CD8-positive, alpha-beta memory T cell (primary cell): ENCODE results near the gene CARD9. TPM values are rescaled to one million over a fixed set of nuclear protein-coding genes. Genes with fewer than 3 reads are reported as not detected.

ENCODE experiments used
- CTCF ChIA-PET: fragments of 350-600 bp; sonication (Branson Sonifier 250); formaldehyde crosslinking; loops from one replicate; lab custom pipeline; 2021; ENCODE audit warnings: antibody characterized with exemption; lab: Charles Lee
- POLR2A ChIA-PET: fragments of 350-600 bp; sonication (Branson Sonifier 250); formaldehyde crosslinking; loops from one replicate; lab custom pipeline; 2021; ENCODE audit warnings: antibody characterized with exemption; lab: Charles Lee
- DNase-seq, 5 donors: peaks; one replicate each; pipeline versions ENCODE4 v3.0.0 to v3.0.0-alpha.2; 2020 to 2022; ENCODE audit warnings: mixed read lengths in 1 of 5
- H3K27ac ChIP-seq: one replicate; pipeline ENCODE4 v1.7.0; 2013; ENCODE audit warnings: low read depth, mild to moderate bottlenecking, low read length, moderate library complexity
- H3K27me3 ChIP-seq: 2 replicates; pipeline ENCODE4 v1.7.0; 2013; ENCODE audit warnings: low read length, mild to moderate bottlenecking; ENCODE audit not compliant: insufficient read depth, poor library complexity, severe bottlenecking
- H3K36me3 ChIP-seq: 2 replicates; pipeline ENCODE4 v1.7.0; 2013; ENCODE audit warnings: mild to moderate bottlenecking, low read length, moderate library complexity; ENCODE audit not compliant: insufficient read depth
- H3K4me1 ChIP-seq: 2 replicates; pipeline ENCODE4 v1.7.0; 2013; ENCODE audit warnings: mild to moderate bottlenecking, low read length, moderate library complexity; ENCODE audit not compliant: insufficient read depth
- H3K4me3 ChIP-seq: 2 replicates; pipeline ENCODE4 v1.7.0; 2013; ENCODE audit warnings: mild to moderate bottlenecking, low read length
- H3K9me3 ChIP-seq: 2 replicates; pipeline ENCODE4 v1.7.0; 2013; ENCODE audit warnings: mild to moderate bottlenecking, low read length
- H3K27ac Mint-ChIP-seq, 8 donors: one replicate each; pipeline ENCODE4 v1.8.0; 2020 to 2021; ENCODE audit warnings: mixed read lengths in 8 of 8, mild to moderate bottlenecking in 6 of 8, inconsistent platforms in 3 of 8, moderate library complexity in 3 of 8
- H3K27me3 Mint-ChIP-seq, 2 donors: one replicate each; pipeline ENCODE4 v1.8.0; 2020 to 2021; ENCODE audit warnings: mixed read lengths in 2 of 2, mild to moderate bottlenecking in 1 of 2, moderate library complexity in 1 of 2
- H3K36me3 Mint-ChIP-seq, 3 donors: one replicate each; pipeline ENCODE4 v1.8.0; 2020 to 2021; ENCODE audit warnings: mixed read lengths in 3 of 3, inconsistent platforms in 1 of 3, mild to moderate bottlenecking in 1 of 3
- H3K4me1 Mint-ChIP-seq, 3 donors: one replicate each; pipeline ENCODE4 v1.8.0; 2020 to 2021; ENCODE audit warnings: mixed read lengths in 3 of 3, inconsistent platforms in 1 of 3, mild to moderate bottlenecking in 1 of 3
- H3K4me3 Mint-ChIP-seq, 7 donors: one replicate each; pipeline ENCODE4 v1.8.0; 2020 to 2021; ENCODE audit warnings: mixed read lengths in 7 of 7, mild to moderate bottlenecking in 6 of 7, moderate library complexity in 4 of 7, inconsistent platforms in 2 of 7
- H3K9me3 Mint-ChIP-seq, 5 donors: one replicate each; pipeline ENCODE4 v1.8.0; 2020 to 2022; ENCODE audit warnings: mixed read lengths in 5 of 5, mild to moderate bottlenecking in 3 of 5, moderate library complexity in 2 of 5, inconsistent platforms in 1 of 5
- polyA plus RNA-seq: library from polyadenylated mRNA; unstranded; fragments of 300-500 nt; fragmentation: Illumina TruSeq; gene quantifications from one replicate; pipeline ENCODE4 v1.2.3, GENCODE V29; 2021
- total RNA-seq, 2 experiments: library from RNA; stranded (reverse); gene quantifications; one replicate each; pipeline ENCODE4 v1.2.3, GENCODE V29; 2021

CARD9 gene
- total and polyA plus RNA-seq, 3 experiments from 2014 or later = 1.4 to 1.5 TPM; not detected in 1

- no peaks in the 10 kb centered on the region for H3K27me3 Mint-ChIP-seq
- peak within 1 kb of the TSS in 7 of 8 donors; percentile 58 to 86 (median 81) for H3K27ac Mint-ChIP-seq
- Histone ChIP-seq H3K27ac (peak within 1 kb of the TSS; percentile 54), H3K27me3 (no peaks in the 10 kb centered on the region), H3K4me3 (peak within 1 kb of the TSS; percentile 80), H3K4me1 (peaks cover 48% of the 10 kb centered on the region), H3K9me3 (no peaks in the 10 kb centered on the region), H3K36me3 (peaks cover 14% of the 10 kb centered on the region)
- peak; percentile 81 to 90 (median 83) for DNase-seq
- ChIA-PET CTCF (interaction anchor here (0.7 to 1.8 kb wide), 6 partner anchors 9 to 64 kb away, joined by 3 to 13 read pairs (median 4); partner anchors contain the start of genes DNLZ, ENTR1 and PMPCA), POLR2A (no interaction called here)
- peaks cover 0 to 40% (median 2%) of the 10 kb centered on the region in 3 donors for H3K36me3 Mint-ChIP-seq
- no peaks in the 10 kb centered on the region for H3K9me3 Mint-ChIP-seq
- H3K4me3 Mint-ChIP-seq = peak within 1 kb of the TSS; percentile 82 to 94 (median 85)
- peaks cover 40 to 54% (median 41%) of the 10 kb centered on the region in 3 donors for H3K4me1 Mint-ChIP-seq
Observed at GRCh38 chr9:136400038-136400834, 26.8 kb upstream of the CARD9 start, which contains the start of gene SNAPC4. Gene SNAPC4, minus strand, starts transcription at chr9:136400170. Its CDS starts 1,742 bp downstream, at chr9:136398428.

- POLR2A ChIA-PET = no interaction called here
- H3K36me3 ChIP-seq = peaks cover 22% of the 10 kb centered on the region
- Mint-ChIP-seq H3K27me3 (no peaks in the 10 kb centered on the region), H3K4me1 (peaks cover 32 to 46% (median 33%) of the 10 kb centered on the region in 3 donors), H3K27ac (peak overlapping the region in 7 of 8 donors; percentile 58 to 86 (median 81)), H3K4me3 (peak overlapping the region; percentile 82 to 94 (median 85)), H3K36me3 (peaks cover 0 to 42% (median 2%) of the 10 kb centered on the region in 3 donors), H3K9me3 (no peaks in the 10 kb centered on the region)
- peak overlapping the region; percentile 80 for H3K4me3 ChIP-seq
- H3K27ac ChIP-seq = peak overlapping the region; percentile 54
- CTCF ChIA-PET = interaction anchor here (0.8 kb wide), 1 partner anchor 36 kb away, joined by 3 read pairs; the partner anchor contains the start of gene DNLZ
- peak in 4 of 5 donors; percentile 17 to 44 (median 32) for DNase-seq
- H3K9me3 ChIP-seq = no peaks in the 10 kb centered on the region
- no peaks in the 10 kb centered on the region for H3K27me3 ChIP-seq
- peaks cover 39% of the 10 kb centered on the region for H3K4me1 ChIP-seq
Observed at GRCh38 chr9:136399176-136400037, 25.9 kb upstream of the CARD9 start.

GRCh38 chr9:136398286-136398685 lies 24.8 kb upstream of the CARD9 start:
- Histone ChIP-seq H3K27ac (no peak overlapping the region), H3K36me3 (peaks cover 33% of the 10 kb centered on the region), H3K4me1 (peaks cover 28% of the 10 kb centered on the region), H3K4me3 (no peak overlapping the region), H3K27me3 (no peaks in the 10 kb centered on the region), H3K9me3 (no peaks in the 10 kb centered on the region)
- POLR2A ChIA-PET = no interaction called here
- no peaks in the 10 kb centered on the region for H3K27me3 Mint-ChIP-seq
- CTCF ChIA-PET = no interaction called here
- H3K4me3 Mint-ChIP-seq = peak overlapping the region; percentile 82 to 94 (median 85)
- H3K36me3 Mint-ChIP-seq = peaks cover 0 to 47% (median 2%) of the 10 kb centered on the region in 3 donors
- DNase-seq = no peak
- H3K9me3 Mint-ChIP-seq = no peaks in the 10 kb centered on the region
- H3K27ac Mint-ChIP-seq = peak overlapping the region in 1 of 8 donors; percentile 81
- peaks cover 21 to 35% (median 22%) of the 10 kb centered on the region in 3 donors for H3K4me1 Mint-ChIP-seq

GRCh38 chr9:136397643-136398042 lies 24.2 kb upstream of the CARD9 start:
- Mint-ChIP-seq H3K4me3 (peak overlapping the region in 1 of 7 donors; percentile 91), H3K27ac (no peak overlapping the region), H3K9me3 (no peaks in the 10 kb centered on the region), H3K36me3 (peaks cover 0 to 48% (median 2%) of the 10 kb centered on the region in 3 donors), H3K27me3 (no peaks in the 10 kb centered on the region), H3K4me1 (peaks cover 19 to 32% (median 20%) of the 10 kb centered on the region in 3 donors)
- H3K27me3 ChIP-seq = no peaks in the 10 kb centered on the region
- no peaks in the 10 kb centered on the region for H3K9me3 ChIP-seq
- no peak overlapping the region for H3K4me3 ChIP-seq
- POLR2A ChIA-PET = no interaction called here
- H3K27ac ChIP-seq = no peak overlapping the region
- DNase-seq = no peak
- CTCF ChIA-PET = no interaction called here
- peaks cover 23% of the 10 kb centered on the region for H3K4me1 ChIP-seq
- peaks cover 32% of the 10 kb centered on the region for H3K36me3 ChIP-seq

GRCh38 chr9:136396219-136396515 lies 22.7 kb upstream of the CARD9 start:
- Histone ChIP-seq H3K4me3 (no peak overlapping the region), H3K27me3 (no peaks in the 10 kb centered on the region), H3K36me3 (peaks cover 25% of the 10 kb centered on the region), H3K4me1 (peaks cover 22% of the 10 kb centered on the region), H3K9me3 (no peaks in the 10 kb centered on the region), H3K27ac (no peak overlapping the region)
- POLR2A ChIA-PET = no interaction called here
- Mint-ChIP-seq H3K9me3 (no peaks in the 10 kb centered on the region), H3K27ac (no peak overlapping the region), H3K4me3 (peak overlapping the region in 1 of 7 donors; percentile 65), H3K27me3 (no peaks in the 10 kb centered on the region), H3K36me3 (peaks cover 4 to 54% (median 9%) of the 10 kb centered on the region in 3 donors), H3K4me1 (peaks cover 13 to 21% (median 14%) of the 10 kb centered on the region in 3 donors)
- no peak for DNase-seq
- CTCF ChIA-PET = interaction anchor here (0.6 kb wide), 1 partner anchor 1027 kb away, joined by 3 read pairs; the partner anchor contains the start of genes EXD3 and NOXA1

- H3K4me3 Mint-ChIP-seq = no peak overlapping the region
- no peak overlapping the region for H3K27ac Mint-ChIP-seq
- POLR2A ChIA-PET = no interaction called here
Observed at GRCh38 chr9:136395345-136396218, 22.1 kb upstream of the CARD9 start.

GRCh38 chr9:136395020-136395340 lies 21.5 kb upstream of the CARD9 start:
- Histone ChIP-seq H3K4me3 (no peak overlapping the region), H3K4me1 (peaks cover 15% of the 10 kb centered on the region), H3K9me3 (no peaks in the 10 kb centered on the region), H3K27me3 (no peaks in the 10 kb centered on the region), H3K36me3 (peaks cover 25% of the 10 kb centered on the region), H3K27ac (no peak overlapping the region)
- Mint-ChIP-seq H3K27ac (no peak overlapping the region), H3K9me3 (no peaks in the 10 kb centered on the region), H3K4me1 (peaks cover 12 to 17% (median 14%) of the 10 kb centered on the region in 3 donors), H3K36me3 (peaks cover 6 to 60% (median 10%) of the 10 kb centered on the region in 3 donors), H3K27me3 (no peaks in the 10 kb centered on the region), H3K4me3 (peak overlapping the region in 1 of 7 donors; percentile 59)
- POLR2A ChIA-PET = no interaction called here
- CTCF ChIA-PET = no interaction called here
- no peak for DNase-seq

More at GRCh38 chr9:136395345-136396218, 22.1 kb upstream of the CARD9 start:
- Histone ChIP-seq H3K27me3 (no peaks in the 10 kb centered on the region), H3K27ac (no peak overlapping the region), H3K36me3 (peaks cover 25% of the 10 kb centered on the region), H3K4me1 (peaks cover 20% of the 10 kb centered on the region), H3K4me3 (no peak overlapping the region), H3K9me3 (no peaks in the 10 kb centered on the region)
- CTCF ChIA-PET = interaction anchor here (0.6 kb wide), 1 partner anchor 1027 kb away, joined by 3 read pairs; the partner anchor contains the start of genes EXD3 and NOXA1
- Mint-ChIP-seq H3K36me3 (peaks cover 6 to 57% (median 9%) of the 10 kb centered on the region in 3 donors), H3K9me3 (no peaks in the 10 kb centered on the region), H3K4me1 (peaks cover 13 to 19% (median 14%) of the 10 kb centered on the region in 3 donors), H3K27me3 (no peaks in the 10 kb centered on the region)
- DNase-seq = no peak
